NCI-H2081 (cell line): ENCODE results near the gene NEDD4L.
"Not testable (repeated sequence)": the region's sequence is repeated elsewhere in the genome, so short reads cannot be mapped to it uniquely, and the experiment has no call there.

Source experiments
- DNase-seq, 2 experiments: peaks; one replicate each; lab custom pipeline; 2025; lab: John Stamatoyannopoulos, UW

Gene NEDD4L

GRCh38 chr18:58027341-58027740 lies 16.7 kb upstream of the NEDD4L start:
- DNase-seq: no peak

- no peak for DNase-seq
Measured at GRCh38 chr18:58028109-58028784, 15.8 kb upstream of the NEDD4L start.

GRCh38 chr18:58032233-58032632 lies 11.8 kb upstream of the NEDD4L start:
- no peak for DNase-seq

GRCh38 chr18:58033216-58033615 lies 10.8 kb upstream of the NEDD4L start:
- DNase-seq: no peak

- no peak for DNase-seq
Measured at GRCh38 chr18:58034370-58034769, 9.7 kb upstream of the NEDD4L start.

- no peak for DNase-seq
Measured at GRCh38 chr18:58037163-58037562, 6.9 kb upstream of the NEDD4L start.

GRCh38 chr18:58038063-58038462 lies 6.0 kb upstream of the NEDD4L start:
- no peak for DNase-seq

- DNase-seq: no peak
Measured at GRCh38 chr18:58041633-58042032, 2.4 kb upstream of the NEDD4L start.

GRCh38 chr18:58042826-58043490 lies 1.1 kb upstream of the NEDD4L start:
- DNase-seq: no peak

GRCh38 chr18:58044370-58045241 lies 580 bp downstream of the NEDD4L start:
- DNase-seq: peak in 1 of 2 experiments; percentile 43

GRCh38 chr18:58045242-58046092 lies 1.4 kb downstream of the NEDD4L start:
- peak in 1 of 2 experiments; percentile 39 for DNase-seq

GRCh38 chr18:58046093-58046793 lies 2.2 kb downstream of the NEDD4L start:
- DNase-seq: peak in 1 of 2 experiments; percentile 23

- no peak for DNase-seq
Measured at GRCh38 chr18:58046794-58047555, 2.9 kb downstream of the NEDD4L start.

GRCh38 chr18:58047556-58047882 lies 3.5 kb downstream of the NEDD4L start:
- DNase-seq: no peak

GRCh38 chr18:58048081-58048642 lies 4.1 kb downstream of the NEDD4L start:
- no peak for DNase-seq

GRCh38 chr18:58049000-58049688 lies 5.1 kb downstream of the NEDD4L start:
- no peak for DNase-seq

- DNase-seq: not testable (repeated sequence)
Measured at GRCh38 chr18:58050963-58051362, 6.9 kb downstream of the NEDD4L start.

GRCh38 chr18:58051765-58052460 lies 7.9 kb downstream of the NEDD4L start:
- no peak for DNase-seq

GRCh38 chr18:58052960-58053359 lies 8.9 kb downstream of the NEDD4L start:
- no peak for DNase-seq
